Measurements from ENCODE around the gene MYBPC2.

MYBPC2 gene

GRCh38 chr19:50410109-50410508 lies 22.6 kb upstream of the MYBPC2 start:
- DNase-seq = no peak

- DNase-seq = no peak
These were observed 20.3 kb upstream of the MYBPC2 start for GRCh38 chr19:50412419-50412818.

GRCh38 chr19:50413096-50413495 lies 19.6 kb upstream of the MYBPC2 start:
- DNase-seq = no peak

- DNase-seq = no peak
These were observed 19.2 kb upstream of the MYBPC2 start for GRCh38 chr19:50413531-50413930.

- DNase-seq = peak; percentile 89
These were observed 17.6 kb upstream of the MYBPC2 start for GRCh38 chr19:50414864-50415660.

GRCh38 chr19:50415661-50416033 lies 17.0 kb upstream of the MYBPC2 start:
- DNase-seq = no peak

GRCh38 chr19:50416034-50416977 lies 16.4 kb upstream of the MYBPC2 start:
- DNase-seq = no peak

GRCh38 chr19:50417111-50418081 lies 15.3 kb upstream of the MYBPC2 start:
- no peak for DNase-seq

GRCh38 chr19:50418176-50419021 lies 14.3 kb upstream of the MYBPC2 start, which contains the start of gene SPIB:
Gene SPIB (plus strand): TSS chr19:50418938. CDS start chr19:50418963, 25 bp downstream.
- DNase-seq = no peak

GRCh38 chr19:50419022-50419579 lies 13.6 kb upstream of the MYBPC2 start:
- DNase-seq = no peak

GRCh38 chr19:50419580-50420035 lies 13.1 kb upstream of the MYBPC2 start:
- no peak for DNase-seq

- DNase-seq = no peak
These were observed 12.6 kb upstream of the MYBPC2 start for GRCh38 chr19:50420127-50420526.

GRCh38 chr19:50420808-50421207 lies 11.9 kb upstream of the MYBPC2 start:
- no peak for DNase-seq

- no peak for DNase-seq
These were observed 10.1 kb upstream of the MYBPC2 start for GRCh38 chr19:50422397-50423278.

GRCh38 chr19:50423279-50424113 lies 9.2 kb upstream of the MYBPC2 start:
- no peak for DNase-seq

GRCh38 chr19:50425581-50425980 lies 7.1 kb upstream of the MYBPC2 start:
- DNase-seq = no peak

GRCh38 chr19:50427318-50427925 lies 5.3 kb upstream of the MYBPC2 start:
- DNase-seq = no peak

GRCh38 chr19:50427997-50428425 lies 4.7 kb upstream of the MYBPC2 start:
- peak; percentile 49 for DNase-seq

All from activated CD4-positive, alpha-beta T cell treated with anti-CD3 and anti-CD28 coated beads for 48 hours (primary cell).